DND-41 (cell line): ENCODE measurements around the gene SIGLEC6.

Experiments
- ATAC-seq: fragments of 200-7000 bp; cut with Tn5 transposase; 3 replicates; pipeline ENCODE4 v1.9.1; 2021; ENCODE audit warnings: low read depth; ENCODE audit not compliant: insufficient read depth
- DNase-seq: peaks from one replicate; pipeline ENCODE4 v3.0.0-alpha.2; 2020
- H2AFZ ChIP-seq: 2 replicates; pipeline ENCODE4 v1.6.0; 2012; ENCODE audit warnings: low read depth, low read length
- H3K27ac ChIP-seq: 2 replicates; pipeline ENCODE4 v1.5.1; 2012; ENCODE audit warnings: low read length, inconsistent platforms
- H3K27me3 ChIP-seq: fragments of 200-600 bp; sonication (generic); 2 replicates; pipeline ENCODE4 v1.6.0; 2012; ENCODE audit warnings: low read length, mild to moderate bottlenecking, inconsistent platforms; ENCODE audit not compliant: insufficient read depth, poor library complexity
- H3K36me3 ChIP-seq: 2 replicates; pipeline ENCODE4 v1.5.1; 2012; ENCODE audit warnings: low read length, inconsistent platforms; ENCODE audit not compliant: insufficient read depth
- H3K4me1 ChIP-seq: 2 replicates; pipeline ENCODE4 v1.5.1; 2012; ENCODE audit warnings: mild to moderate bottlenecking, low read length; ENCODE audit not compliant: insufficient read depth
- H3K4me2 ChIP-seq: 2 replicates; pipeline ENCODE4 v1.6.0; 2012; ENCODE audit warnings: mild to moderate bottlenecking, moderate library complexity, low read length, inconsistent platforms; ENCODE audit not compliant: insufficient read depth
- H3K4me3 ChIP-seq, 2 experiments: fragments of 200-600 bp in 1 of 2; shearing (Covaris generic) in 1 of 2; 2 replicates each; pipeline ENCODE4 v1.5.1; 2012 to 2016; ENCODE audit warnings: inconsistent platforms in 2 of 2, low read length in 2 of 2, mild to moderate bottlenecking in 2 of 2, low read depth in 1 of 2, moderate library complexity in 1 of 2
- H3K79me2 ChIP-seq: 2 replicates; pipeline ENCODE4 v1.6.0; 2012; ENCODE audit warnings: low read length, inconsistent platforms; ENCODE audit not compliant: insufficient read depth
- H3K9ac ChIP-seq: 2 replicates; pipeline ENCODE4 v1.6.0; 2012; ENCODE audit warnings: low read depth, mild to moderate bottlenecking, inconsistent platforms, low read length, moderate library complexity
- H3K9me3 ChIP-seq: 2 replicates; pipeline ENCODE4 v1.5.1; 2012; ENCODE audit warnings: low read length, moderate library complexity, mild to moderate bottlenecking, inconsistent platforms; ENCODE audit not compliant: insufficient read depth, severe bottlenecking
- H4K20me1 ChIP-seq: 2 replicates; pipeline ENCODE4 v1.6.0; 2012; ENCODE audit warnings: low read length; ENCODE audit not compliant: insufficient read depth
- EZH2 ChIP-seq: IDR thresholded peaks from 3 replicates; pipeline ENCODE4 v1.6.1; 2012; ENCODE audit warnings: borderline replicate concordance, low read depth, mild to moderate bottlenecking, moderate library complexity, low read length, inconsistent platforms; ENCODE audit not compliant: severe bottlenecking
- TF ChIP-seq, protein P1 (sequence below): IDR thresholded peaks from 2 replicates; pipeline ENCODE4 v1.5.1; 2012; ENCODE audit warnings: borderline replicate concordance, low read length, moderate library complexity, mild to moderate bottlenecking; ENCODE audit not compliant: poor library complexity, severe bottlenecking; ENCODE audit errors: extremely low read depth

The SIGLEC6 gene

DNA sequence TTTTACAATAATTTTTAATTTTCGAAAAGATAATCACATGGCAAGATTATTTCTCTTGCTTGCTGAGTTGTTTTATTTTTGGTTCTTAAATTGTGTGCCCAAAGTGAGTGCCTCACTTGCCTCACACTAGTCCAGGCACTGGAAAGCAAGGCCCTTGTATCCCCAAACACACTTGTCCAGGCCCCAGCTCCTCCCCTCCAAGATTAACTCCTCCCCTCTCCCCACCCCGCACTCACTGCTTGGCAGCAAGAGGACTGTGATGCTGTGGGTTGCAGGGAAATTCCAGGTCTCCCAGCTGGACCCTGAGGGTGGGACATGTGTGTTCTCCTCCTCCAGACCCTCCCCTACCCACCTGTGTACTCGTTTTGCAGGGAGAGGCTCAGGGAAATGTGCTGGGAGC, 33.8 kb downstream of the SIGLEC6 start:
- DNase-seq = no peak
- H3K27me3 ChIP-seq = no peaks in the 10 kb centered on the region
- ATAC-seq = no peak
- TF ChIP-seq, protein P1, sequence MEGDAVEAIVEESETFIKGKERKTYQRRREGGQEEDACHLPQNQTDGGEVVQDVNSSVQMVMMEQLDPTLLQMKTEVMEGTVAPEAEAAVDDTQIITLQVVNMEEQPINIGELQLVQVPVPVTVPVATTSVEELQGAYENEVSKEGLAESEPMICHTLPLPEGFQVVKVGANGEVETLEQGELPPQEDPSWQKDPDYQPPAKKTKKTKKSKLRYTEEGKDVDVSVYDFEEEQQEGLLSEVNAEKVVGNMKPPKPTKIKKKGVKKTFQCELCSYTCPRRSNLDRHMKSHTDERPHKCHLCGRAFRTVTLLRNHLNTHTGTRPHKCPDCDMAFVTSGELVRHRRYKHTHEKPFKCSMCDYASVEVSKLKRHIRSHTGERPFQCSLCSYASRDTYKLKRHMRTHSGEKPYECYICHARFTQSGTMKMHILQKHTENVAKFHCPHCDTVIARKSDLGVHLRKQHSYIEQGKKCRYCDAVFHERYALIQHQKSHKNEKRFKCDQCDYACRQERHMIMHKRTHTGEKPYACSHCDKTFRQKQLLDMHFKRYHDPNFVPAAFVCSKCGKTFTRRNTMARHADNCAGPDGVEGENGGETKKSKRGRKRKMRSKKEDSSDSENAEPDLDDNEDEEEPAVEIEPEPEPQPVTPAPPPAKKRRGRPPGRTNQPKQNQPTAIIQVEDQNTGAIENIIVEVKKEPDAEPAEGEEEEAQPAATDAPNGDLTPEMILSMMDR = no peak
- TF ChIP-seq EZH2 = no peak
- no peaks in the 10 kb centered on the region for H3K9me3 ChIP-seq
- no peaks in the 10 kb centered on the region for H4K20me1 ChIP-seq
- no peak overlapping the region for H3K4me2 ChIP-seq
- H3K27ac ChIP-seq = no peak overlapping the region
- H3K79me2 ChIP-seq = no peaks in the 10 kb centered on the region
- no peak overlapping the region for H3K9ac ChIP-seq
- H2AFZ ChIP-seq = no peak overlapping the region
- no peaks in the 10 kb centered on the region for H3K36me3 ChIP-seq
- H3K4me3 ChIP-seq = no peak overlapping the region
- H3K4me1 ChIP-seq = no peaks in the 10 kb centered on the region

- Histone ChIP-seq H3K4me1 (no peaks in the 10 kb centered on the region), H3K27me3 (peaks cover 4% of the 10 kb centered on the region), H3K36me3 (no peaks in the 10 kb centered on the region), H4K20me1 (no peaks in the 10 kb centered on the region), H3K27ac (no peak overlapping the region), H3K4me3 (no peak overlapping the region), H3K9ac (no peak overlapping the region), H3K4me2 (no peak overlapping the region), H2AFZ (no peak overlapping the region), H3K79me2 (no peaks in the 10 kb centered on the region), H3K9me3 (no peaks in the 10 kb centered on the region)
- no peak for TF ChIP-seq EZH2
- TF ChIP-seq, protein P1 = no peak
- no peak for DNase-seq
- no peak for ATAC-seq
Observed at GRCh38 chr19:51493776-51494175, 37.7 kb downstream of the SIGLEC6 start.

DNA sequence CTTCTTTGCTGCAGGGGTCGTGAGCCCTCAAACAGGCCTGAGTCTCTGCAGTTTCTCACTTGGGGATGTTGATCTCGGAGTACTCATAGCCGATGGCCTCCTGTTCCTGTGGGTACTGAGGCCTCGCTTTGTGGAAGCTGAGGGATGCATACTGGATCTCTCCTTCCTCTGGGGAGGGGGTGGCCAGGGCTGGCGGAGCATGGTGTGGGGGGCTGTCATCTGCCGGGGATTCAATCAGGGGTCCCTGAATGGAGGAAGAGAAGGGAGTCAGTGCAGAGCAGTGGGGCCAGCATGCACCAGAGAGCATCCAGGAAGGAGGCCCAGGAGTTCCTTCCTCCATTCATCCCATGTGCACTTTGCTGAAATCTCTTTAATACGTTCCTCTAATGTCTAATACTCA, 39.9 kb downstream of the SIGLEC6 start:
- TF ChIP-seq EZH2 = no peak
- TF ChIP-seq, protein P1 = no peak
- ATAC-seq (no peak), DNase-seq (no peak)
- no peak overlapping the region for H3K4me3 ChIP-seq
- H3K79me2 ChIP-seq = no peaks in the 10 kb centered on the region
- H3K36me3 ChIP-seq = no peaks in the 10 kb centered on the region
- no peaks in the 10 kb centered on the region for H3K4me1 ChIP-seq
- no peak overlapping the region for H2AFZ ChIP-seq
- H3K27me3 ChIP-seq = peaks cover 4% of the 10 kb centered on the region
- H3K9ac ChIP-seq = no peak overlapping the region
- no peak overlapping the region for H3K4me2 ChIP-seq
- H4K20me1 ChIP-seq = no peaks in the 10 kb centered on the region
- no peak overlapping the region for H3K27ac ChIP-seq
- no peaks in the 10 kb centered on the region for H3K9me3 ChIP-seq

DNA sequence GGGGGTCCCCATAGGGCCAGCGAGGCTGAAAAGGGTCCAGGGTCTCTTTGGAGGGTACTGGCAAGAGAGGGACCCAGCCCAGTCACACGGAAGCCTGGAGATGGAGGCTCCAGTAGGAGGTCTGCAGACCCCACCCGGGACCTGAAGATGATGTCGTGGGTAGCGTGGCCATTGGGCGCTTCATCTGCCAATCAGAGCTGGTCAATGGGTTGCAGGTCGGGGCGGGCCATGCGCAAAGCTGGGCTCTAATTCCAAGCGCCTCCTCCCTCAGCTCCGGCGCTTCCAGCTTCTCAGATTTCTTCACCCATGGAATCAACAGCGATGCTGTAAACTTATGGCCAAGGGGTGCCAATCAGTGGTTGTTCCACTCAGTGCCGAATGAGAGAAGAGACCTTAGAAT, 40.8 kb downstream of the SIGLEC6 start:
- Histone ChIP-seq H3K4me3 (no peak overlapping the region), H2AFZ (no peak overlapping the region), H3K9ac (no peak overlapping the region), H3K36me3 (no peaks in the 10 kb centered on the region), H3K27ac (no peak overlapping the region), H3K4me1 (no peaks in the 10 kb centered on the region), H3K9me3 (no peaks in the 10 kb centered on the region), H3K27me3 (peaks cover 4% of the 10 kb centered on the region), H3K4me2 (no peak overlapping the region), H4K20me1 (no peaks in the 10 kb centered on the region), H3K79me2 (no peaks in the 10 kb centered on the region)
- ATAC-seq (no peak), DNase-seq (no peak)
- no peak for TF ChIP-seq EZH2
- TF ChIP-seq, protein P1 = no peak
